GM21360 (cell line): ENCODE measurements around the gene RAB42.
"Not testable (repeated sequence)": the region's sequence is repeated elsewhere in the genome, so short reads cannot be mapped to it uniquely, and the experiment has no call there.

ENCODE experiments used
- ATAC-seq: cut with Tn5 transposase; IDR thresholded peaks from one replicate; pipeline ENCODE4 v1.9.1; 2021; ENCODE audit warnings: mild to moderate bottlenecking, moderate library complexity; ENCODE audit not compliant: unreplicated experiment

The RAB42 gene

GRCh38 chr1:28582248-28582615, 9.8 kb upstream of the RAB42 start:
- ATAC-seq, result peak; percentile 3

GRCh38 chr1:28586585-28587391, 5.3 kb upstream of the RAB42 start:
- ATAC-seq, result not testable (repeated sequence)

- ATAC-seq, result no peak
Measured at GRCh38 chr1:28592321-28593071, 431 bp downstream of the RAB42 start.

DNA sequence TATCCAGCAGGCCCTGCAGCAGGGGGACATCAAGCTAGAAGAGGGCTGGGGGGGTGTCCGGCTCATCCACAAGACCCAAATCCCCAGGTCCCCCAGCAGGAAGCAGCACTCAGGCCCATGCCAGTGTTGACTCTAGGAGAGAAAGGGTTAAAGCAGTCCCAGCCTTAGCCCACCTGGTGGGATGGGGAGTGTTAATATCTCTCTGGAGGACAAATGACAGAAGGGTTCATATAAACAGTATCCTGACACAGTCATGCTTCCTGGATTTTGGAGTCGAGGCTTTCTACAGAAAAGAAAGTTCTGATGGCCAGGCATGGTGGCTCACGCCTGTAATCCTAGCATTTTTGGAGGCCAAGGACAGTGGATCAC, 1.9 kb downstream of the RAB42 start:
- not testable (repeated sequence) for ATAC-seq

- ATAC-seq, result not testable (repeated sequence)
Measured at GRCh38 chr1:28594686-28595411, 2.8 kb downstream of the RAB42 start.

- no peak for ATAC-seq
Measured at GRCh38 chr1:28595412-28596191, 3.5 kb downstream of the RAB42 start.

DNA sequence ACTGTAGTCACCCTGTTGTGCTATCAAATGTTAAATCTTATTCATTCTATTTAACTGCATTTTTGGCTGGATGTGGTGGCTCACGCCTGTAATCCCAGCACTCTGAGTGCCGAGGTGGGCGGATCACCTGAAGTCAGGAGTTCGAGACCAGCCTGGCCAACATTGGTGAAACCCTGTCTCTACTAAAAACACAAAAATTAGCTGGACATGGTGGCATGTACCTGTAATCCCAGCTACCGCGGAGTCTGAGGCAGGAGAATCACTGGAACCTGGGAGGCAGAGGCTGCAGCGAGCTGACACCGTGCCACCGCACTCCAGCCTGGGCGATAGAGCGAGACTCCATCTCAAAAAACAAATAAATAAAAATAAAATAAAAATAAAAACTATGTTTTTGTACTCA, 4.2 kb downstream of the RAB42 start:
- not testable (repeated sequence) for ATAC-seq

- ATAC-seq, result no peak
Measured at GRCh38 chr1:28601696-28602095, 9.6 kb downstream of the RAB42 start.

DNA sequence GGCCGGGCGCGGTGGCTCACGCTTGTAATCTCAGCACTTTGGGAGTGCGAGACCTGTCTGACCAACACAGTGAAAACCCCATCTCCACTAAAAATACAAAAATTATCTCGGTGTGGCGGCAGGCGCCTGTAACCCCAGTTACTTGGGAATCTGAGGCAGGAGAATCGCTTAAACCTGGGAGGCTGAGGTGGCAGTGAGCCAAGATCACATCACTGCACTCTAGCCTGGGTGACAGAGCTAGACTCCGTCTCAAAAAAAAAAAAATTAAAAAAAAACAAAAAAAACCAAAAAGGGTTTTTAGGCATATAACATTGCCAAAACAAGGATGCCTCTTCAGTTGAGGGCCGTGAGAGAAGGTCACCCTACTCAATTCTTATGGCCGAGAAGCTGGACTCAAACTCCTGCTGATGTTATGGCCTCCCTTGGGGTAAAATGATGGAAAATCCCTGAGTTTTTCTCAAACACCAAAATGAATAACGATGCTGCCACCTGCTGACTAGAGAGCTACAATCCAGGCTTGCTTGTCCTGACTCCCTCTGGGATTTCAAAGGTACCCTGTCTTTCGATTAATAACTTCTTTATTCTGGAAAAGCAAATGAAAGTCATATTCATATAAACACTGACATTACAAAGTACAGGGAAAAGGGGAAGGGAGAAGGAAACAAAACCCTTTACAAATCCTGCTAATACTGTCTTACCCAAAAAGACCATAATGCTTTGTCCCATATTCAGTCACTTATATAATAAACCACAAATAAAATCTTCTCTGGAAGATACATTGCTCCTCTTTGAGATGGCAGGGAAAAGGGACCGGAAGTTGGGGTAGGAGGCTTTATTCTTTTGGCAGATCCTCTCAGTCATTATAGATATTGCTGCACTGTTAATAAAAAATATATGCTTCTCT, 10.7 kb downstream of the RAB42 start:
- no peak for ATAC-seq

DNA sequence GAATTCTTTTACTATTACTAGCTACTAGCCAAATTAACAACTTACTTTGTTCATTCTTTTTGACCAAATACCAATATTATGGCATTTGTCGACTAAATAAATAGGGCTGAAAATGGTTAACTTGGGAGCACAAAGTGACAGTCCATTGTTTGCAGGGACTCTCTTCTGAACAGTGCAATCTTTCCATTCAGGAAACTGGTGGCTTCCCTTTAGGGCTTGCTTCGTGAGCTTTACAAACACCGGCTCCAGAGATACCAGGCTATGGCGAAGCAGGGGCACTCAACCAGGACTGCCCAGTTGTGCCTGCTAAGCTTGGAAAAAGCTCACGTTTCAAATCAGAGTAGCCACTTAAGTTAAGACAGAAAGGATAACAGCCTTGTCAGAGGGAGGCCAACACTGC, 12.3 kb downstream of the RAB42 start:
- no peak for ATAC-seq

DNA sequence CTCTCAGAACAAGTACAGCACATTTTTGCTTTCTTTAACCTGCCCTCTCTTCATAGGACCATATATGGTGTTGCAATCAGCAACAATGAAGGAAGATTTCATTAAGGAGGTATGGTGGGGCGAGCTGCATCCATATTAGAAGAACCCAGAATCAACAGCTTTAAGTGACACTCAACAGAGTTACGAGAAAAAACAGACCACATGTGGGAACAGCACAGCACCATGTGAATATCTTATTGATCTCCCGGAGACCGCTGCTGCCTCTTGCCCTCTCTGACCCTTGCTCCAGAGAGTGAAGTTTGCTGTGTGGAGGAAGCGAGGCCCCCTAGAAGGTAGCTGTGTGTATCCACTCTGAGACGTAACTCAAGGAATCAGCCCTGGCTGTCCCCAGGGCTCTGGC, 12.9 kb downstream of the RAB42 start:
- no peak for ATAC-seq

GRCh38 chr1:28606771-28607170, 14.7 kb downstream of the RAB42 start:
- ATAC-seq, result no peak

DNA sequence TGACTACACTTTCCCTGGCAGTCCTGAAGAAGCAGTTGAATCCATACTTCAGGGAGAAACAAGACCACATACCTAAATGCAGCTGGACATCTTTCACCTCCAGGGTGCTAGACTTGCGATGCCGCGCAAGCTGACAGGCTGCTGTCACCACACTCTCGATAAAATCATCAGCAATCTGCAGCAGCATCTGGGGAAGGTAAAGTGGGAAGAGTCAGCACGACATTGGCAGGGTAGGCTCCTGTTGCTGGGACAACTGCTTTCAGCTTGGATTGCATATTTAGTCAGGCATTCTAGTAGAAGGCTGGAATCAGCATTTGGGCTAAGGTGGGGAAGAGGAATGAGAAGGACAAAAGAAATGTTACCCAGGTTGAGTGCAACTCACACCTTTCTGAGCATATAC, 21.1 kb downstream of the RAB42 start:
- ATAC-seq, result no peak

GRCh38 chr1:28631713-28632112, 39.6 kb downstream of the RAB42 start:
- no peak for ATAC-seq

- ATAC-seq, result no peak
Measured at GRCh38 chr1:28632560-28632959, 40.5 kb downstream of the RAB42 start.

GRCh38 chr1:28640766-28641165, 48.7 kb downstream of the RAB42 start:
- ATAC-seq, result no peak

DNA sequence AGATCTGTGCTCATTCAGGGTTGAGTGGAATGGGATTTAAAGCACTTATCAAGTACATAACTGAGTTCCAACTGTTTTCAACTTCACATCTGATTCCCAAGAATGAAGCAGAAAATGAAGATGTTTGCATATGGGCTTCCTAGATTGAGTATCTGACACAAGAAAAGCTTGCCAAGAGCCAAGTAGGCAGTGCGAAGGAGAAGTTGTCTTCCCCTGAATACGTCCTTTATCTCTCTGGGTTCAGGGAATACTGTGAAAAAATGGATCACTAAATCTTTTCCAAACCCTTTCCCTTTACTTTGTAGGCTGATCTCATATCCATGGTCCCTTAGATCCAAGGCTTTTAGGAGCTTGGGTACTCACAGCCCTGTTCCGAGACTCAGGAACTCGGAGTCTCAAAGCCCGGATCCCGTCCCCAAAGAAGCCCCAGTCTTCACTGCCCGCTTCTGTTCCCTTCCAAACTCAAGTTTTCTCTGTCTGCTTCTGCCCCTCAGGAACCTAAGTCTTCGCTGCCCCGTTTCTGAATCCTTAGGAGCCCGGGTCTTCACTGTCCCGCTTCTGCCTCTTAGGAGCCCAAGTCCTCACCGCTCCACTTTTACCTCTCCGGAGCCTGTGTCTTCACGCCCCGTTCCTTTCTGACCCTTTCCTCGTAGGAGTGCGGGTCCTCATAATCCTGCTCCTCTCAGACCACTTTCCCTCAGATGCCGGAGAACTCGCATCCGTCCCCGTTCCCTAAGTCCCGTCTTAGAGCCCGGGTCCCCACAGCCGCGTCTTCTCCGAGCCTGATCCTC, 50.2 kb downstream of the RAB42 start:
- no peak for ATAC-seq

DNA sequence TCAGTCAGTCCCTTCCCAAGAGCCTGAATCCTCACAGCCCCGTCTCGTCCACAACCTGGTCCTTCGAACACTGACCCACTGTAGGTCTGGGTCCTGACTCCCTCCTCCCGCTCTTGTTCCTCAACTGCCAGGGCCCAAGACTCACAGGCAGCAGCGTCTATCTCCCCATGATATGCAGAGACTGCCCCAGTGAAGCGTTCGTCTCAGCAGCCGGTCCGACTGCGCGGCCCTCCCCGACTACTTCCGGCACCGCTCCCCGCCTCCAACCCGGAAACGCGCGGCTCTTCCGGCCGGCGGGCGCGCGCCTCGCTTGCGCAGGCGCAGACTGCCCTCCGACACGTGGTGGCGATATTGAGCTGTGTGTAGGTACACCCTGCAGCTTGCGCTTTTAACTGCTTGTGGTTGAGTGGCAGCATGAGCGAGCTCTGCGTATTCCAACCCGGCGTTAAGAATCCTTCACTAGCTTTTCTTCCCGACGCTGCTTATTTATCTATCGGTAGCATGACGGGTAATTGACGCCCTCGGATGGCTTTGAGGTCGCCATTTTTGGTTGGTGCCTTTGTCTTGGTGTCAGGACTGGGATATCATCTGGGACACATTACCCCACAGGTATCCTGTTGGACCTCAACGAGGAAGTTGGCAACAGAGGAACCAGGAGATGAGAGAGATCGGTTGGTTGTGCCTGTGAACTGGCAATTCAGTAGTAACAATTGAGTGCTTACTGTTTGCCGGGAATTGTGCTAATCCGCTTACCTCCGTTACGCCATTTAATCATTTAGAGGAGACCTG, 51.0 kb downstream of the RAB42 start, which contains the start of gene TAF12:
TSS of gene TAF12 (minus strand) at position 221 of the 789 bp plus-strand sequence. CDS start 20,986 bp downstream, outside the sequence.
- peak; percentile 77 for ATAC-seq
